Stimulated activated CD8-positive, alpha-beta memory T cell treated with anti-CD3 and anti-CD28 coated beads, Interleukin-7, amount 100 ng/mL, for 1 hour (primary cell): Measurements from ENCODE around the gene MRPL20.
"Not testable (repeated sequence)": the region's sequence is repeated elsewhere in the genome, so short reads cannot be mapped to it uniquely, and the experiment has no call there.

Experiments
- DNase-seq, 2 donors: peaks; one replicate each; pipeline ENCODE4 v3.0.0-alpha.2; 2020; ENCODE audit warnings: low read depth in 2 of 2

MRPL20 gene

GRCh38 chr1:1425753-1426495 lies 18.8 kb upstream of the MRPL20 start:
- no peak for DNase-seq

- no peak for DNase-seq
Observed at GRCh38 chr1:1425426-1425752, 18.3 kb upstream of the MRPL20 start.

GRCh38 chr1:1424707-1425106 lies 17.6 kb upstream of the MRPL20 start:
- DNase-seq = no peak

GRCh38 chr1:1423245-1423597 lies 16.1 kb upstream of the MRPL20 start:
- no peak for DNase-seq

GRCh38 chr1:1422465-1423244 lies 15.6 kb upstream of the MRPL20 start:
- no peak for DNase-seq

- no peak for DNase-seq
Observed at GRCh38 chr1:1421907-1422464, 14.9 kb upstream of the MRPL20 start.

- DNase-seq = no peak
Observed at GRCh38 chr1:1421147-1421906, 14.2 kb upstream of the MRPL20 start, which contains the start of gene ANKRD65. ANKRD65 (minus strand) TSS chr1:1421276; CDS start chr1:1421005, 271 bp downstream.

GRCh38 chr1:1420654-1421141 lies 13.6 kb upstream of the MRPL20 start:
- DNase-seq = no peak

GRCh38 chr1:1419813-1420653 lies 12.9 kb upstream of the MRPL20 start:
- no peak for DNase-seq

- no peak for DNase-seq
Observed at GRCh38 chr1:1419363-1419812, 12.3 kb upstream of the MRPL20 start.

GRCh38 chr1:1418464-1419362 lies 11.6 kb upstream of the MRPL20 start:
- DNase-seq = no peak

- DNase-seq = not testable (repeated sequence)
Observed at GRCh38 chr1:1417825-1418463, 10.9 kb upstream of the MRPL20 start.

- DNase-seq = not testable (repeated sequence)
Observed at GRCh38 chr1:1417396-1417795, 10.3 kb upstream of the MRPL20 start.

GRCh38 chr1:1415751-1416150 lies 8.7 kb upstream of the MRPL20 start:
- DNase-seq = no peak

GRCh38 chr1:1412311-1412902 lies 5.3 kb upstream of the MRPL20 start:
- not testable (repeated sequence) for DNase-seq

GRCh38 chr1:1411626-1412025 lies 4.5 kb upstream of the MRPL20 start:
- no peak for DNase-seq

- DNase-seq = not testable (repeated sequence)
Observed at GRCh38 chr1:1410238-1410637, 3.1 kb upstream of the MRPL20 start.

GRCh38 chr1:1407636-1408318 lies 684 bp upstream of the MRPL20 start:
- no peak for DNase-seq
